Hepatic stellate cell (primary cell): ENCODE results near the gene OR10W1.

Experiments
- DNase-seq: peaks from one replicate; pipeline ENCODE4 v3.0.0; 2011; ENCODE audit warnings: low spot score

The OR10W1 gene

DNA sequence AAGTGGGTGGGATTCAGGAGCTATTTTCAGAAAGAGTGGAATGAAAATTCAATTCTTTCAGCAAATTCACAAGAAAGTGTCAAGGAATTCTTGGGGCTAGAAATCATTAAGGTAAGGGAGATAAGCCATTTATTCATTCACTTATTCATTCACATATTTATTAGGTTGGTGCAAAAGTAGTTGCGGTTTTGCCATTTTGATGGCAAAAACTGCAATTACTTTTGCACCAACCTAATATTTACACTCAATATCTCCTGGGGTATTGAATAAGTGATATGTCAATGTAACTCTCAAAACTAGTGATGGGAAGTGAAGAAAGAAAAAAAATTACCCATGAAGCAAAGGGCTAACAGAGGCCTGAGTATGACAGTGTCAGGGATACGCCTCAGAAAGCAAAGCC lies at the start of gene OR10W1:
OR10W1 (minus strand) TSS at position 119 of the 400 bp plus-strand sequence. CDS start 402 bp downstream, outside the sequence.
- DNase-seq, result no peak

DNA sequence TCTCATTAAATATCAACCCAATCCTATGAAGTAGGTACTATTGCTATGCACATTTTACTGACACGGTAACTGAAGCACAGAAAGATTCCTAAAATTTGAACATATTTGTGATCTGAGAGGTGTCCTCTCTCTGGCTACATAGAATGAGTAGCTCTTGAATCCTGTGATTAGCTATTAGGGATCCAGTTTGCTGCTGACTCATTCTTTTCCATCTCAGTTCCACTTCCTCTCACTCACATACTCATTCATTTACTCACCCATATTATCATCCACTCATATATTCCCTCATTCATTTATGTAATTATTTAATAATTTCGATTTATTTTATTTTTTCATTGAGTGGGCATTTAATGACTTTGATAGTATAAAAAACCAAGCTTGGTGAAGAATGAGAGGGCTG lies 48.1 kb upstream of the OR10W1 start:
- no peak for DNase-seq

- peak; percentile 58 for DNase-seq
Observed at GRCh38 chr11:58301576-58301975, 33.5 kb upstream of the OR10W1 start.

- no peak for DNase-seq
Observed at GRCh38 chr11:58292017-58292416, 24.0 kb upstream of the OR10W1 start.

DNA sequence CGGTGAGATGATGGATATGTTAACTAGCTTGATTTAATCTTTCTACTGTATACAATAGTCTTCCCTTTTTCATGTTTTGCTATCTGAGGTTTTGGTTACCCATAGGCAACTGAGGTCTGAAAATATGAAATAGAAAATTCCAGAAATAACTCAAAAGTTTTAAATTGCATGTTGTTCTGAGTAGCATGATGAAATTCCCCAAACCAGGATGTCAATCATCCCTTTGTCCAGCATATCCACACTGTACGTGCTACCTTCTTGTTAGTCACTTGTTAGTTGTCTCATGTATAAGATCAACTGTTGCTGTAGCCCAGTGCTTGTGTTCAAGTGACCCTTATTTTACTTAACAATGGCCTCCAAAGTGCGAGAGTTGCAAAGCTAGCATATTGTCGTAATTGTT lies 21.2 kb upstream of the OR10W1 start:
- no peak for DNase-seq

DNA sequence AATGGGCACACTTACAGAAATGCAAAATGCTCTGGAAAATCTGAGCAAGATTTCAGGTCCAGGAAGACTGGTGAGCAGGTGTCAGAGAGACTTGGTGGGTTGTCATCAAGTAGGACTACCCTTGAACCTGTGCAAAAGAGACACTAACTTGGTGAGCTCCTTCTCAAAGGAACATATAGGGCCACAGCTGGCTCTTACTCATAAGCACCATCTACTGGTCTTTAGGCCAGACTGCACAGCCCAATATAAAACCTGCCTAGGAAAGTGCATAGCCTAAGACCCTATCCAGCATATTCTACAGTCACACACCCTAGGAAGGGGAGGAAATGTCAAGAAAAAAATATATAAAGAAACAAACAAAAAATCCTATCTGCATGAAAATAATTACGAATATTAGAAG lies 18.2 kb upstream of the OR10W1 start:
- DNase-seq, result peak; percentile 14

DNA sequence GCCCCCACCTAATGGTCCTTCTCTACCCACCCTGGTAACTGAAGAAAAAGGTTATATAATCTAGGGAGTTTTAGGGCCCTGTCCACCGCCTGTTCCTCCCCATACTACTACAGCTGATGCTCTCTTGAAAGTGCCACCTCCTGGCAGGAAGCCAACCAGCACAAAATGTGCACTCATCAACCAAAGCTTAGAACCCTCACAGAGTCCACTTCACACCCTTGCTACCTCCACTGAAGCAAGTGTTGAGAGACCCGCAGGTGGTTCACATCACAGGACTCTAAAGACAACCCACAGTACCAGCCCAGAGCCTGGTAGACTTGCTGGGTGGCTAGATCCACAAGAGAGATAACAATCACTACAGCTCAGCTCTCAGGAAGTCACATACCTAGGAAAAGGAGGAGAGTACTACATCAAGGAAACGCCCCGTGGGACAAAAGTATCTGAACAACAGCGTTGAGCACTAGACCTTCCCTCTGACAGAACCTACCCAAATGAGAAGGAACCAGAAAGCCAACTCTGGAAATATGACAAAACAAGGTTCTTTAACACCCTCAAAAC lies 17.5 kb upstream of the OR10W1 start:
- no peak for DNase-seq

DNA sequence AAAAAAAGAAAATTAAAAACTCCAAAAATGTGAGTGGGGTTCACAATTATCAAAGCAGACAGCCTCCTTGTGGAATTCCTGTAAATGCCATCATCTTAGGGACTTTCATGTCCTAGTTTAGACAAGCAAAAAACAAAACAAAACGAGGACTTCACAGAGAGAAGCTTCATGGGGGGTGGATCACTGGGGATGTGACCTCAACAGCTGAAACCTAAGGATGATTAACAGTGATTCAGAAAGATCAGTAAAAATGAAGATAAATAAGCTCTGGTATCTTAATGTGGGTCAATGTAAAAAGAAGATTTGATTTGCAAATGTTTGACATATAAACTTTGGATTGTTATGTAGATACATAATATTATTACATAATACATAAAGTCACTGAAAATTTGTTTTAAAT lies 8.1 kb upstream of the OR10W1 start:
- no peak for DNase-seq

GRCh38 chr11:58275002-58275401 lies 6.9 kb upstream of the OR10W1 start:
- DNase-seq, result no peak

DNA sequence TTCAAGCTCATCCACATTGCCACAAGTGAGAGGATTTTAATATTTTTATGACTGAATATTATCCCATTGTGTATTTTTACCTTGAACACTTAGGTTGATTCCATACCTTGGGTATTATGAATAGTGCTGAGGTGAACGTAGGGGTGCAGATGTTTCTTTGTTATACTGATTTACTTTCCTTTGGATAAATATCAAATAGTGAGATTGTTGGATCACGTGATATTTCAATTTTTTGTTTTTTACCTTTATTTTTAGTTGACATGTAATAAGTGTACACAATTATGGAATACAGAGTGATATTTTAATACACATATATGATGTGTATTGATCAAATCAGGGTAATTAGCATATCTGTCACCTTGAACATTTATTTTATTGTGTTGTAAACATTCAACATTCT lies 8.1 kb downstream of the OR10W1 start:
- no peak for DNase-seq

DNA sequence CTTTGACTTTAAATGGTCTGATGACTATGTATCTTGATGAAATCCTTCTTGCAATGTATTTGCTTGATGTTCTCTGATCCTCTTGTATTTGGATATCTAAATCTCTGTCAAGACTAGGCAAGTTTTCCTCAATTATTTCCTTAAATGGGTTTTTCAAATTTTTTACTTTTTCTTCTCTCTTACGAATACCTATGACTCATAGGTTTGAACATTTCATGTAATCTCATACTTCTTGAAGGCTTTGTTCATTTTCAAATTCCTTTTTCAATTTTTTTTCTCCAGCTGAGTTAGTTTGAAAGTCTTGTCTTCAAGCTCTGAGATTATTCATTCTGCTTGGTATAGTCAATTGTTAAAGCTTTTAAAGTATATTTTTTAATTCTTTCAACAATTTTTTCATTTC lies 13.1 kb downstream of the OR10W1 start:
- DNase-seq, result no peak

- DNase-seq, result no peak
Observed at GRCh38 chr11:58243954-58244353, 24.1 kb downstream of the OR10W1 start.

GRCh38 chr11:58227956-58228615 lies 40.0 kb downstream of the OR10W1 start:
- DNase-seq, result no peak

DNA sequence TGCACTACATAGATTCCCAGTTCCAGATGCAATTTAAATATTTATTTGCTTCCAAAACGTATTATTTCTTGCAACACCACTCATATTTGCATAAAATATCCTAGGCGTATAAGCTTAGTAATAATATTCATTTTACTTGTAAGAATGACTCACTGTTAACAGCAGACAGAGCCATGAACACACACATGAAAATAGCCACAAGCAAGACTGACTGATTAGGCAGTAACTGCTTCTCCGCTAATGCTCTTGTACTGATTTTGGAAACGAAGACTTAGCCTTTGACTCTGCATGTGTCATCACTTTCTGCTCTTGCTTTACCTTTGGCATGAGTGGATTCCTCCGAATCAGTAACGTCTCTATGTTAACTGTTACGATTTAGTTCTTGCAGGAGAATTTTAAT lies 45.3 kb downstream of the OR10W1 start:
- no peak for DNase-seq
